HEK293 (cell line): ENCODE results near the gene C9orf153.

Source experiments
- CTCF ChIA-PET: fragments of 350-600 bp; formaldehyde crosslinking; extraction: SDS; loops from one replicate; lab custom pipeline; 2021; ENCODE audit warnings: antibody characterized with exemption; lab: Yijun Ruan, JAX
- POLR2A ChIA-PET: fragments of 300-600 bp; formaldehyde crosslinking; extraction: SDS; loops from one replicate; lab custom pipeline; 2020; ENCODE audit warnings: antibody characterized with exemption, inconsistent platforms; lab: Yijun Ruan, JAX
- H3K27ac ChIP-seq: fragments of 200-500 bp; sonication (Bioruptor generic); 2 replicates; pipeline ENCODE4 v1.5.1; 2014; ENCODE audit warnings: low read depth, low read length, control low read depth, inconsistent platforms; ENCODE audit errors: extremely low read depth
- H3K36me3 ChIP-seq, 2 experiments: fragments of 200-500 bp in 1 of 2; sonication (Bioruptor generic) in 1 of 2; 1 replicate in 1 of 2; 2 replicates in 1 of 2; pipeline ENCODE4 v1.5.1; 2014 to 2017; ENCODE audit warnings: inconsistent platforms in 2 of 2, low read length in 2 of 2; ENCODE audit not compliant: control insufficient read depth in 2 of 2, insufficient read depth in 1 of 2
- H3K4me1 ChIP-seq: fragments of 200-500 bp; sonication (Bioruptor generic); 2 replicates; pipeline ENCODE4 v1.5.1; 2014; ENCODE audit warnings: mild to moderate bottlenecking, low read length, inconsistent platforms; ENCODE audit not compliant: control insufficient read depth, insufficient read depth
- H3K4me3 ChIP-seq: 2 replicates; pipeline ENCODE4 v1.5.1; 2011; ENCODE audit warnings: low read depth, mild to moderate bottlenecking, control low read depth, low read length, moderate library complexity
- H3K9me3 ChIP-seq: fragments of 200-500 bp; sonication (Bioruptor generic); 2 replicates; pipeline ENCODE4 v1.5.1; 2014; ENCODE audit warnings: low read depth, low read length, inconsistent platforms; ENCODE audit not compliant: control insufficient read depth, insufficient read depth
- PRDM1 ChIP-seq: fragments of 450-650 bp; formaldehyde crosslinking; IDR thresholded peaks from 2 replicates; pipeline ENCODE4; 2016; ENCODE audit warnings: missing biosample characterization, missing genetic modification characterization
- TCF7L2 ChIP-seq: IDR thresholded peaks from 2 replicates; pipeline ENCODE4 v1.6.1; 2011; ENCODE audit warnings: low read depth, mild to moderate bottlenecking, inconsistent platforms, low read length, moderate library complexity, borderline replicate concordance
- ZBTB17 ChIP-seq: fragments of 450-650 bp; formaldehyde crosslinking; IDR thresholded peaks from 2 replicates; pipeline ENCODE4 v1.5.1; 2016; ENCODE audit warnings: missing biosample characterization, missing genetic modification characterization
- ZBTB20 ChIP-seq: fragments of 450-650 bp; formaldehyde crosslinking; IDR thresholded peaks from 2 replicates; pipeline ENCODE4 v1.5.1; 2016; ENCODE audit warnings: missing biosample characterization, missing genetic modification characterization
- ZNF549 ChIP-seq: fragments of 450-650 bp; IDR thresholded peaks from 2 replicates; pipeline ENCODE4 v1.5.1; 2018; ENCODE audit warnings: missing biosample characterization, missing genetic modification characterization, mild to moderate bottlenecking, inconsistent platforms, moderate library complexity
- ZNF654 ChIP-seq: fragments of 450-650 bp; formaldehyde crosslinking; IDR thresholded peaks from 2 replicates; pipeline ENCODE4 v1.5.1; 2016; ENCODE audit warnings: low read depth, missing biosample characterization, missing genetic modification characterization
- ZNF701 ChIP-seq: fragments of 450-650 bp; formaldehyde crosslinking; IDR thresholded peaks from 2 replicates; pipeline ENCODE4 v1.5.1; 2016; ENCODE audit warnings: missing biosample characterization, missing genetic modification characterization
- TF ChIP-seq, protein P1 (sequence below): fragments of 450-650 bp; formaldehyde crosslinking; IDR thresholded peaks from 2 replicates; pipeline ENCODE4 v1.5.1; 2016; ENCODE audit warnings: missing biosample characterization, missing genetic modification characterization, borderline replicate concordance
- TF ChIP-seq, protein P2 (sequence below): fragments of 450-650 bp; formaldehyde crosslinking; IDR thresholded peaks from 2 replicates; pipeline ENCODE4 v1.5.1; 2016; ENCODE audit warnings: missing biosample characterization, missing genetic modification characterization

The C9orf153 gene

DNA sequence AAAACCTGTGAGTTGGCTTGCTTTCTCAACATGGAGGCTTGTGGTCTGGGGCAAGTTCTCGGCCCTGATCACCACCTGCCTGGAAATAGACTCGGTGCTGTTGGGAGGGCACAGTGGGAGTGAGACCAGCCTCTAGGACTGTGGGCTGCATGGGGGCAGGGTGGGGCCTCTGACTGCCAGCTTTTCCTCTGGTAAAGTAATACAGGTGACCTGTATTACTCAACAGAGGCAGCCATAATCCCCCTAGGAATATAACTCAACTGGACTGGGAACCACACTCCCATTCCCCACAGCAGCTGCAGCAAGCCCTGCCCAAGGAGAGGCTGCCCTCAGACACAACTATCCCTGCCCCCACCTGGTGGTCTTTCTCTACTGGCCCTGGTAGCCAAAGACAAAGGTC, 72.8 kb downstream of the C9orf153 start (continued):
- no peak for TF ChIP-seq ZNF701 (tag by site-specific recombination)

DNA sequence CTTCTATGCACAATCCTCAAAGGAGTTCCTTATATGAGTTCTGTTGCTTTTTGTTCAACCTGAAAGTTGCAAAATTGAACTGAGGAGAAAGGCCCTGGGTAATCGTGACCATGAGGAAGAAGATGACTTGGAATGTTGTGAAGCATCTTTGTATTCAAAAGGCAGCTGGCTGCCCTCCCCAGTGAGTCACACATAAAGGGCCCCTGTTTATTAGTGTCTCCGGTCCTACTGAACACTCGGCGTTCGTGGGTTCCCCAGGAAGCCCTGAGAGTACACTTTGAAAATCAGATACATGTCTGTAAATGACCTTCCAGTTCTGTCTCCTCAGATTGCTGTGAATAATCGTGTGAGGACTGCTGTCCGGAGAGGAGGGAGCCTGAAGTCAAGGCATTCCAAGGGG, 73.6 kb downstream of the C9orf153 start:
- Histone ChIP-seq H3K4me1 (no peaks in the 10 kb centered on the region), H3K9me3 (no peaks in the 10 kb centered on the region), H3K36me3 (no peaks in the 10 kb centered on the region), H3K4me3 (no peak overlapping the region), H3K27ac (no peak overlapping the region)
- POLR2A ChIA-PET: no interaction called here
- CTCF ChIA-PET: interaction anchor here (1.3 to 2.1 kb wide), 3 partner anchors 9 to 17 kb away, joined by 3 to 6 read pairs (median 4); no protein-coding TSS in a partner anchor
- peak; percentile 51; the same call in 1 of the 2 replicates for TF ChIP-seq ZNF549
- TF ChIP-seq ZNF654 (tag by site-specific recombination): no peak

DNA sequence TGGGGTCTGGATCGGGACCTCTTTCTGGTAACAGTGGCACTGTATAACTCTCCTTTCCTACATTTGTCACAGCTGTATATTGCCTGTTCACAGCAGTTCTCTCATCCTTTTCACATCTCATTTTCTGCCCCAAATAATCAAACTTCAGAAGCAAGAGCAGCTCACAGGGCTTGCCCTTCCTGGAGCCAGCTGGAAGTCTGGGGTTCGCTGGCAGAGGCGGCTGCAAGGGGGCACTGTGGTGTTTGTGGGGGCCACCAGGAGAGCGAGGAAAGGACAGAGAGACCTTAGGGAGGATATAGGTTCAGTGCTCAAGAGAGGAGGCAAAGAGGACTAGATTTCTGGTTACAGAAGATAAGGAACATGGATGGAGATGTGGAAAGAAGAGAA, 75.3 kb downstream of the C9orf153 start:
- CTCF ChIA-PET: no interaction called here
- Histone ChIP-seq H3K9me3 (no peaks in the 10 kb centered on the region), H3K36me3 (no peaks in the 10 kb centered on the region), H3K27ac (no peak overlapping the region), H3K4me3 (no peak overlapping the region), H3K4me1 (no peaks in the 10 kb centered on the region)
- POLR2A ChIA-PET: no interaction called here
- TF ChIP-seq, protein P1, sequence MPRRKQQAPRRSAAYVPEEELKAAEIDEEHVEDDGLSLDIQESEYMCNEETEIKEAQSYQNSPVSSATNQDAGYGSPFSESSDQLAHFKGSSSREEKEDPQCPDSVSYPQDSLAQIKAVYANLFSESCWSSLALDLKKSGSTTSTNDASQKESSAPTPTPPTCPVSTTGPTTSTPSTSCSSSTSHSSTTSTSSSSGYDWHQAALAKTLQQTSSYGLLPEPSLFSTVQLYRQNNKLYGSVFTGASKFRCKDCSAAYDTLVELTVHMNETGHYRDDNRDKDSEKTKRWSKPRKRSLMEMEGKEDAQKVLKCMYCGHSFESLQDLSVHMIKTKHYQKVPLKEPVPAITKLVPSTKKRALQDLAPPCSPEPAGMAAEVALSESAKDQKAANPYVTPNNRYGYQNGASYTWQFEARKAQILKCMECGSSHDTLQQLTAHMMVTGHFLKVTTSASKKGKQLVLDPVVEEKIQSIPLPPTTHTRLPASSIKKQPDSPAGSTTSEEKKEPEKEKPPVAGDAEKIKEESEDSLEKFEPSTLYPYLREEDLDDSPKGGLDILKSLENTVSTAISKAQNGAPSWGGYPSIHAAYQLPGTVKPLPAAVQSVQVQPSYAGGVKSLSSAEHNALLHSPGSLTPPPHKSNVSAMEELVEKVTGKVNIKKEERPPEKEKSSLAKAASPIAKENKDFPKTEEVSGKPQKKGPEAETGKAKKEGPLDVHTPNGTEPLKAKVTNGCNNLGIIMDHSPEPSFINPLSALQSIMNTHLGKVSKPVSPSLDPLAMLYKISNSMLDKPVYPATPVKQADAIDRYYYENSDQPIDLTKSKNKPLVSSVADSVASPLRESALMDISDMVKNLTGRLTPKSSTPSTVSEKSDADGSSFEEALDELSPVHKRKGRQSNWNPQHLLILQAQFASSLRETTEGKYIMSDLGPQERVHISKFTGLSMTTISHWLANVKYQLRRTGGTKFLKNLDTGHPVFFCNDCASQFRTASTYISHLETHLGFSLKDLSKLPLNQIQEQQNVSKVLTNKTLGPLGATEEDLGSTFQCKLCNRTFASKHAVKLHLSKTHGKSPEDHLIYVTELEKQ (tag by site-specific recombination): no peak
- TF ChIP-seq TCF7L2 (no peak), ZBTB17 (no peak)
- TF ChIP-seq, protein P2, sequence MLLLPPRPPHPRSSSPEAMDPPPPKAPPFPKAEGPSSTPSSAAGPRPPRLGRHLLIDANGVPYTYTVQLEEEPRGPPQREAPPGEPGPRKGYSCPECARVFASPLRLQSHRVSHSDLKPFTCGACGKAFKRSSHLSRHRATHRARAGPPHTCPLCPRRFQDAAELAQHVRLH (tag by site-specific recombination): no peak

DNA sequence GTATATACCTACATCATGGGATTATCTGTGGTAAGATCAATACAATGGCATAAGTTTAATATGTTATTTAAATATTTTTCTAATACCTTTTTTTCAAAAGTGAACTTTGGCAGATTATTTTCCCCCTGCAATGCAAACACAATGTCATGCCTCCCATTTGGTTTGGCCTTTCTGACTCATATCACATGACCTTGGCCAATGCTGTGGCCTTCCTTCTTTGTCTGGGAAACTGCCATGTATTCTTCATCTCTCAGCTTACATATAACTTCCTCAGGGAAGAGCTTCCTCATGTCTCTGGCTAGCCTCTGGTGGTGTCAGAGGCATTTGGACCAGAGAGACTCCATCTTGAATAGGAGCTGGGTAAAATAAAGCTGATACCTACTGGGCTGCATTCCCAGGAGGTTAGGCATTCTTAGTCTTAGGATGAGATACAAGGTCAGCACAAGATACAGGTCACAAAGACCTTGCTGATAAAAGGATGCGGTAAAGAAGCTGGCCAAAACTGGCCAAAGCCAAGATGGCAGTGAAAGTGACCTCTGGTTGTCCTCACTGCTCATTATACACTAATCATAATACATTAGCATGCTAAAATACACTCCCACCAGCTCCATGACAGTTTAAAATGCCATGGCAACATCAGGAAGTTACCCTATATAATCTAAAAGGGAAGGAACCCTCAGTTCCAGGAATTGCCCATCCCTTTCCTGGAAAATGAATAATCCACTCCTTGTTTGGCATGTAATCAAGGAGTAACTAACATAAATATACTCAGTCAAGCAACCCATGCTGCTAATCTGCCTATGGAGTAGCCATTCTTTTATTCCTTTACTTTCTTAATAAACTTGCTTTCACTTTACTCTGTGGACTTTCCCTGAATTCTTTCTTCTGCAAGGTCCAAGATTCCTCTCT, 76.0 kb downstream of the C9orf153 start:
- ChIA-PET CTCF (interaction anchor here (0.8 kb wide), 1 partner anchor 17 kb away, joined by 3 read pairs; no protein-coding TSS in a partner anchor), POLR2A (no interaction called here)
- no peak overlapping the region for H3K4me3 ChIP-seq
- H3K36me3 ChIP-seq: no peaks in the 10 kb centered on the region
- H3K4me1 ChIP-seq: no peaks in the 10 kb centered on the region
- no peak overlapping the region for H3K27ac ChIP-seq
- no peaks in the 10 kb centered on the region for H3K9me3 ChIP-seq
- TF ChIP-seq PRDM1: peak; percentile 72
- TF ChIP-seq ZBTB20 (tag by site-specific recombination): no peak
